ENCODE results near the gene PCBP3. TPM values are rescaled to one million over a fixed set of nuclear protein-coding genes. Genes with fewer than 3 reads are reported as not detected.

PCBP3 gene
- total and polyA plus RNA-seq, 2 of the 8 experiments (the other 6 are each of a cell fraction or from before 2014, with no cell fraction given) = 3.5 to 6.3 TPM

- Histone ChIP-seq H3K79me2 (ENCODE audit: control insufficient read depth in 1 of 2, insufficient read depth in 2 of 2, low read length in 2 of 2) (no peaks in the 10 kb centered on the region), H4K5ac (ENCODE audit: insufficient read length, low read depth, low read length) (no peak overlapping the region), H2AK5ac (ENCODE audit: low read depth, low read length) (no peak overlapping the region), H3K27ac (ENCODE audit: low read depth, low read length) (no peak overlapping the region), H2BK120ac (replicated peaks; ENCODE audit: low read depth, low read length) (no peak overlapping the region), H3K18ac (ENCODE audit: extremely low read depth, low read length) (no peak overlapping the region), H2BK12ac (ENCODE audit: low read depth, low read length) (no peak overlapping the region), H3K4me3 (ENCODE audit: extremely low read depth in 1 of 4, insufficient read depth in 2 of 4, low read depth in 3 of 4, low read length in 4 of 4) (no peak overlapping the region), H3K9ac (replicated peaks in 1 of 4; ENCODE audit: extremely low read depth in 1 of 4, low read depth in 3 of 4, low read length in 3 of 4) (no peak overlapping the region), H4K20me1 (replicated peaks in 1 of 2; ENCODE audit: control insufficient read depth in 1 of 2, insufficient read depth in 2 of 2, low read length in 2 of 2) (peaks cover 0 to 1% of the 10 kb centered on the region in 2 experiments), H4K8ac (ENCODE audit: extremely low read depth, insufficient read depth, low read length) (no peak overlapping the region), H2BK5ac (ENCODE audit: low read depth, low read length) (no peak overlapping the region), H3K4me2 (ENCODE audit: insufficient read depth in 1 of 2, low read depth in 2 of 2, low read length in 2 of 2) (no peak overlapping the region), H3K23me2 (ENCODE audit: low read depth, low read length) (no peaks in the 10 kb centered on the region), H3K79me1 (ENCODE audit: low read depth, low read length) (no peaks in the 10 kb centered on the region), H3K9me3 (ENCODE audit: insufficient read depth in 2 of 2, low read depth in 1 of 2, low read length in 1 of 2) (peaks cover 13 to 15% of the 10 kb centered on the region in 2 experiments), H3K56ac (replicated peaks; ENCODE audit: insufficient read length, low read depth, low read length) (no peak overlapping the region), H4K91ac (replicated peaks; ENCODE audit: insufficient read length, low read length) (no peak overlapping the region), H3K23ac (ENCODE audit: insufficient read length) (no peak overlapping the region), H2AFZ (ENCODE audit: low read length) (no peak overlapping the region), H2BK15ac (ENCODE audit: low read length) (no peak overlapping the region), H3K14ac (ENCODE audit: insufficient read length) (no peak overlapping the region), H3K27me3 (replicated peaks in 1 of 4; ENCODE audit: control insufficient read depth in 3 of 4, extremely low read depth in 1 of 4, insufficient read depth in 3 of 4, low read length in 3 of 4) (no peaks in the 10 kb centered on the region; a peak in 2 of 7 replicates), H3K4ac (replicated peaks; ENCODE audit: insufficient read length, low read depth, low read length) (no peak overlapping the region), H3K36me3 (ENCODE audit: control insufficient read depth in 2 of 4, insufficient read depth in 4 of 4, low read length in 3 of 4) (no peaks in the 10 kb centered on the region), H3K4me1 (replicated peaks in 1 of 4; ENCODE audit: control insufficient read depth in 3 of 4, insufficient read depth in 4 of 4, low read length in 3 of 4) (peaks cover 0 to 3% (median 0%) of the 10 kb centered on the region in 4 experiments; a peak in 2 of 7 replicates), H2BK20ac (ENCODE audit: low read length) (no peak overlapping the region)
- FAIRE-seq = no peak
- no peak for DNase-seq (ENCODE audit: low read depth in 1 of 2, low spot score in 2 of 2)
- WGBS, 2 experiments (ENCODE audit: extremely low coverage in 1 of 2, insufficient coverage in 1 of 2, insufficient read length in 1 of 2, insufficient replicate concordance in 2 of 2, low coverage in 1 of 2, low lambda C conversion rate in 2 of 2, missing lambda C conversion rate in 1 of 2) = 74% methylated on average over 2 of the region's 2 CpGs; no CpG with 5 or more reads in 1 of the 2 experiments
- ChIA-PET CTCF (ENCODE audit: partially characterized antibody) (no interaction called here), POLR2A (ENCODE audit: partially characterized antibody) (no interaction called here)
- TF ChIP-seq TAF1 (IDR thresholded peaks at IDR 0.05; ENCODE audit: low read depth, low read length) = no peak
- no peak for TF ChIP-seq E2F6 (IDR thresholded peaks at IDR 0.05)
- TF ChIP-seq RFX5 (IDR thresholded peaks at IDR 0.05; ENCODE audit: borderline replicate concordance, low read depth, low read length) = no peak
- TF ChIP-seq SP4 (IDR thresholded peaks at IDR 0.05; ENCODE audit: low read length) = no peak
- TF ChIP-seq CHD2 (IDR thresholded peaks at IDR 0.05; ENCODE audit: low read length) = no peak
These were observed 199.9 kb downstream of the PCBP3 start for GRCh38 chr21:45843426-45843825.
